ENCODE data around the gene ITGA11.

The ITGA11 gene

GRCh38 chr15:68346979-68347378, 85.0 kb downstream of the ITGA11 start:
- no peak for DNase-seq

- no peak for DNase-seq
These were observed 86.5 kb downstream of the ITGA11 start for GRCh38 chr15:68345481-68345880.

GRCh38 chr15:68344600-68344999, 87.4 kb downstream of the ITGA11 start:
- DNase-seq, result no peak

- DNase-seq, result no peak
These were observed 88.3 kb downstream of the ITGA11 start for GRCh38 chr15:68343579-68344225.

GRCh38 chr15:68341760-68342725, 89.9 kb downstream of the ITGA11 start:
- no peak for DNase-seq

GRCh38 chr15:68340726-68341671, 91.0 kb downstream of the ITGA11 start:
- no peak for DNase-seq

- DNase-seq, result no peak
These were observed 92.5 kb downstream of the ITGA11 start for GRCh38 chr15:68339481-68339880.

GRCh38 chr15:68337826-68338225, 94.1 kb downstream of the ITGA11 start:
- DNase-seq, result no peak

GRCh38 chr15:68336516-68336915, 95.4 kb downstream of the ITGA11 start:
- no peak for DNase-seq

- no peak for DNase-seq
These were observed 96.3 kb downstream of the ITGA11 start for GRCh38 chr15:68335655-68336054.

DNA sequence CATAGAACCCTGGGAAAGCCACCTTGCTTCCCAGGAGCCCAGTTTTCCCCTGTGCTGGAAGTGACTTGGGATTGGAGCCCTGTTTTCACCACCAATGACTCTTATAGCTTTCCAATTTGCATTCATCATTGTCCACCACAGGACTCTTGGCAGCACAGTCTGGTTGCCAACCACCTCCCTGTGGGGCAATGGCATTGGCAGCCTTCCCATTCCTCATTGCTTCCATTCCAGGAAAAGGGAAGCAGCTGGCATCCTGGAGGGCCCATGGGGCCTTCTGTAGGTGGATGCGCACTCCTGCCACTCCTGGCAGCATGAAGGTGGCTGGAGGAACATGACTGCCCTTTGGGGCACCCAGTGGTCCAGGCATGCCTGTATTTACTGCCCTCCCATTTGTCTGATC, 96.7 kb downstream of the ITGA11 start:
- peak; percentile 68 for DNase-seq

DNA sequence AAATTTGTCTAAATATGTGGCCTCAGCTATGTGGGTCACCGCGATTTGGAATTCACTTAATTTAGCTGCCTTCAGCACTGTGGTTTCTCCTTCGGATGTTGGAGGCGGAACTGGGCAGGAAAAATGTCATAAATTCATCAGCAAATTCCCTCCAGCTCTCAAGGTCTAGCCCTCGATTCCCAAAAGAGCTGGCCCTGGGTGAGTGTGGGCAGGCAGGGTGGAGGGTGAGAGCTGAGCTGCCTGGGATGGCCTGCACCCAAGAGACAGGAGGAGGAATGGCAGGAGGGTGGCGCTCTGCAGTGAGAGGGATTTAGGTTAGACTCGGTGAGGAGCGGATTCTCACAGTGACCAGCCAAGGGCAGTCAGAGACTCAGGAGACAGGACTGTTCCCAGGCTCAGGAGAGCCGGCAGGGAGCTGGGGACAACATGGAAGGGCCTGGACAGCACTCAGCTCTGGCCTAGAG, 97.3 kb downstream of the ITGA11 start:
- no peak for DNase-seq

- DNase-seq, result no peak
These were observed 98.0 kb downstream of the ITGA11 start for GRCh38 chr15:68333775-68334470.

- DNase-seq, result no peak
These were observed 99.7 kb downstream of the ITGA11 start for GRCh38 chr15:68332266-68332665.

DNA sequence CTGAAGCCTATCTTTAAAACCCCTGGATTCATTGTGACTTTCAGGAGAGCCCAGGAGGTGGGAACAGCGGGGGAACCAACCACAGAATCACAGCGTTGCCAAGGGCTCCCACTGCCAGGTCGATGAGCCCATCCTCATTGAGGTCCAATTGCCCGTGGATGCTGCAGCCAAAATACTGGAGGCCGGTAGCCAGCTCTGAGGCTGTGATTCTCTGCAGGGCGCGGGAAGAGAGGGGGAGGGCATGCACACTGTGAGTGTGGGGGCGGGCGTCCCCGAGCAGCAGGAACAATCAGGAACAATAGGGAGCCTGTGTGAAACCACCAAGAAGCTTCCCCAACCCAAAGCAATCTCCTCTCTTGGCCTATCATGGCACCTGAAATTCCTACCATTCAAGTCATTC, 101.1 kb downstream of the ITGA11 start:
- DNase-seq, result no peak

DNA sequence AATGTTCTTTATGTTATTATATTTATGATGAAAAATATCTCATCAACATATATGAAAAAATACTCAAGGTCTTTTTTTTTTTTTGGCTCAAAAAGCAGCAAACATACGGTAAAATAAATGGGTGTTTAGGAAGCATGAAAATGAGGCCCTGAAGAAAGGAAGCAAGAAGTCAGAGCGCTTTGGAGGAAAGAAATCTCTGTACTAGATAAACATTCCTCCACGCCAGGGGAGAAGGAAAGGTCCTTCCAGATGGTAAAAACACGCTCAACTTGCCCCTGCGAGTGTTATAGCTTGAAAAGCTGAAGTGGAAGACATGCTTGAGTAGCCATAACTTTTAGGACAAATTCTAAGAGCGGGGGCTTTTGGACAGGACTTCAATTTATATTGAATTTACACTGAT, 101.5 kb downstream of the ITGA11 start:
- no peak for DNase-seq

DNA sequence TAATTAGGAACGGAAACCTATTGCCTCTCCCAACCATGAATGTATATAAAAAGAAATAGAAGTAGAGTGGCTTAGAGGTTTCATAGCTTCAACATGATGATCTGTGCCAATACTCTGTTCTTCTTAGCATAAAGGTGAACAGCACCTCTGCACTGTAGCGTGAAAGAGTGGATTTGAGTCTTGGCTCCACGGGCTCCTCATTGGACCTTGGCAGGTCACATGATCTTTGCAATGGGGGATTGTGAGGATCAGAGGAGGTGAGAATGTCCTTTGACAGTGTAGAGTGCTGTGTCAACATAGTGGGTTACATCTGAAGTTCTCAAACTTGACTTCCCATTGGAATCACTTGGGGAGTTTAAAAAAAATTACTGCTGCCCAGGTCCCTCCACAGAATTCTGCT, 103.0 kb downstream of the ITGA11 start:
- no peak for DNase-seq

DNA sequence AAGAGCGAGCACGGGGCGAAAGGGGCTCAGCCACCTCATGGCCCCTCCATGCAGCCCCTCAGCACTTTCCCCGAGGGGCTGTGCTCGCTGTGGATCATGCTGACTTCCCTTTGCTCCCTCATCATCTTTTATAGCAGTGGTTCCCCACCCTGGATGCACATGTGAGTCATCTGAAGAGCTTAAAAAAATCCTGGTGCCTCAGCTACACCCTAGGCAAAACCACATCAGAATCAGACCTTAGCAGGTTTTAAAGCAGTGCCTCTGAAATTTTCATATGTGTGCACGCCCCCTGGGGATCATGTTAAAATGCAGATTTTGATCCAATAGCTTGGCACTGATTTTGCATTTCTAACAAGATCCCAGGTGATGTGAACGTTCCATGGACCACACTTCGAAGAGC, 103.5 kb downstream of the ITGA11 start:
- DNase-seq, result no peak

GRCh38 chr15:68326711-68327354, 105.1 kb downstream of the ITGA11 start:
- DNase-seq, result no peak

DNA sequence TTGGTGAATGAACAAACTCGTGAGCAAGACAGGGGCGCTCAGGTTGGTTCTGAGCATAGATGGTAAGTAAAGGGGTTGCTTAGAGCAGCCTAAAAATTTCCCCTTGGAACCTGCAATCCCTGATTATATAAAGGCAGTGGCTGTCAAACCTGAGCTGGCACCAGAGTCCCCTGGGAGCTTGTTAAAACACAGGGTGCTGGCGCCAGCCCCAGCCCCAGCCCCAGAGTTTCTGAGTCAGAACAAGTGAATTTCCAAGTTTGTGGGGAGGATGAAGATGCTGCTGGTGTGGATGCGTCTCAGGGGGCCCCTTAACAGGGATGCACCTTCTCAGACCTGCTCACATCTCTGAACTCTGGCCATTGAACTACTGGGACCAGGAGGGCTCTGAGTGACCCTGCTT, 106.2 kb downstream of the ITGA11 start:
- DNase-seq, result no peak

- no peak for DNase-seq
These were observed 109.2 kb downstream of the ITGA11 start for GRCh38 chr15:68322796-68323195.

GRCh38 chr15:68321229-68321628, 110.7 kb downstream of the ITGA11 start:
- DNase-seq, result no peak
